Upper lobe of left lung (tissue), 6 donors: ENCODE measurements around the gene IL6ST. TPM values are rescaled to one million over a fixed set of nuclear protein-coding genes. Genes with fewer than 3 reads are reported as not detected.
"Not testable (repeated sequence)": the region's sequence is repeated elsewhere in the genome, so short reads cannot be mapped to it uniquely, and the experiment has no call there.

ENCODE experiments used
- ATAC-seq, 2 donors: fragments of 200-7000 bp; cut with Tn5 transposase; one replicate each; pipeline ENCODE4 v1.9.1; 2022; ENCODE audit warnings: mild to moderate bottlenecking in 2 of 2, moderate library complexity in 2 of 2; ENCODE audit not compliant: low FRiP score in 2 of 2
- DNase-seq, 2 donors: peaks; one replicate each; pipeline ENCODE4 v3.0.0-alpha.2; 2019 to 2020
- H3K27ac ChIP-seq, 4 donors: fragments of 200-600 bp; sonication (generic); one replicate each; pipeline ENCODE4 v1.5.1; 2016 to 2019
- H3K27me3 ChIP-seq, 4 donors: fragments of 200-600 bp; sonication (generic); one replicate each; pipeline ENCODE4 v1.5.1; 2017 to 2019
- H3K36me3 ChIP-seq, 4 donors: fragments of 200-600 bp; sonication (generic); one replicate each; pipeline ENCODE4 v1.5.1; 2016 to 2019
- H3K4me1 ChIP-seq, 4 donors: fragments of 200-600 bp; sonication (generic); one replicate each; pipeline ENCODE4 v1.5.1; 2018 to 2019
- H3K4me3 ChIP-seq, 4 donors: fragments of 200-600 bp; sonication (generic); one replicate each; pipeline ENCODE4 v1.5.1; 2017 to 2019; ENCODE audit warnings: mild to moderate bottlenecking in 2 of 4, moderate library complexity in 1 of 4
- H3K9me3 ChIP-seq, 4 donors: fragments of 200-600 bp; sonication (generic); one replicate each; pipeline ENCODE4 v1.5.1; 2018 to 2019
- CTCF ChIP-seq, 6 experiments: fragments of 450-650 bp in 4 of 6; fragments of 200-600 bp in 2 of 6; sonication (generic) in 2 of 6; IDR thresholded peaks; one replicate each; pipeline ENCODE4 v1.5.1; 2016 to 2019; ENCODE audit warnings: antibody characterized with exemption in 6 of 6
- EP300 ChIP-seq, 4 donors: sonication (generic); formaldehyde crosslinking; IDR thresholded peaks; one replicate each; pipeline ENCODE4 v1.5.1; 2017; ENCODE audit warnings: antibody characterized with exemption in 4 of 4, control low read depth in 2 of 4
- POLR2A ChIP-seq, 4 donors: fragments of 450-650 bp; IDR thresholded peaks; one replicate each; pipeline ENCODE4 v1.5.1; 2016 to 2017; ENCODE audit warnings: antibody characterized with exemption in 4 of 4, mild to moderate bottlenecking in 2 of 4
- POLR2AphosphoS5 ChIP-seq, 2 donors: sonication (generic); formaldehyde crosslinking; IDR thresholded peaks; one replicate each; pipeline ENCODE4 v1.5.1; 2017; ENCODE audit warnings: antibody characterized with exemption in 2 of 2
- WGBS, 2 donors: methylation state at CpG; one replicate each; pipeline ENCODE4 v1.1.5; 2017 to 2018; 5-methylcytosine and 5-hydroxymethylcytosine counted together
- total RNA-seq, 6 donors: library from RNA; depleted of rRNA in 4 of 6; stranded (reverse); fragments of >200 nt in 4 of 6; gene quantifications; one replicate each; pipeline versions ENCODE4 v1.1.0 to v1.2.1, GENCODE V29; 2016 to 2021
- donor health status: DM: no; HTN: no; CAD: no; lungs with moderate emphysema.
- donor health status: DM: no; HTN: yes; CAD: no; lungs with severe emphysema.

Gene IL6ST
- 100 to 1,000 TPM; 177 to 383 (median 300) TPM for total RNA-seq

DNA sequence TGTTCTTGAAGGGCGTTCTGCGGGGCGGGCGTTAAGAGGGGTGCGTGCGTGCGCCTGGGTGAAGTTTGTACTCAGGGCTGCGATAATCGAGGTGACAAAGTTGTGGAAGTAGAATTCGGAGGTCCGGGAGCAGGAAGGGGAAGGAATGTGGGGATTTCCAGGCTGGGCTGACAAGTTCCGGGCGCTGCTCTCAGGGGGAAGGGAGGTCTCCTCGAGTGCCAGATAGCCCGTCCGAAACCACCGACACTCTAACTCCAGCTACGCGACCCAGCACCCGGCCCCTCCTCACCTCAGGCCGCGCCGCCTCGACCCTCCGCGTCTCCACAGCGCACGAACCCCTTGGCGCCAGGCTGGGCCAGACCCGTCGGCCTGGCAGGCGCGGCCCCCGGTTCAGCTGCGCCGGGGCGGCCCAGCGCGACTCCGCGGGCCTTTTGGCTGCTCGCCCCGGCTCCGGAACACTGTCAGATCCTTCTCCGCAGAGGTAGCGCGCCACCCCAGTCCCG lies at the start of gene IL6ST:
Gene IL6ST, minus strand, starts transcription at position 469 of the 503 bp plus-strand sequence. CDS start 18,685 bp downstream, outside the sequence.
- no peaks in the 10 kb centered on the region for H3K36me3 ChIP-seq
- DNase-seq = peak in 1 of 2 donors; percentile 76
- peaks cover 21 to 38% (median 34%) of the 10 kb centered on the region in 4 donors for H3K4me1 ChIP-seq
- H3K9me3 ChIP-seq = no peaks in the 10 kb centered on the region
- no peaks in the 10 kb centered on the region for H3K27me3 ChIP-seq
- peak; percentile 68 to 75 for ATAC-seq
- H3K27ac ChIP-seq = peak within 1 kb of the TSS; percentile 97 to 100 (median 99)
- peak within 1 kb of the TSS; percentile 52 to 85 (median 70) for H3K4me3 ChIP-seq
- TF ChIP-seq POLR2A (IDR thresholded peaks at IDR 0.05) = peak; percentile 87 to 99 (median 94)
- TF ChIP-seq EP300 (IDR thresholded peaks at IDR 0.05) = peak in 3 of 4 donors; percentile 4 to 64 (median 50)
- peak in 2 of 6 experiments; percentile 35 to 55 for TF ChIP-seq CTCF (IDR thresholded peaks at IDR 0.05)
- peak in 1 of 2 donors; percentile 28 for TF ChIP-seq POLR2AphosphoS5 (IDR thresholded peaks at IDR 0.05)
- WGBS, 2 donors = 0 to 1% methylated on average over 26 to 31 of the region's 48 CpGs

DNA sequence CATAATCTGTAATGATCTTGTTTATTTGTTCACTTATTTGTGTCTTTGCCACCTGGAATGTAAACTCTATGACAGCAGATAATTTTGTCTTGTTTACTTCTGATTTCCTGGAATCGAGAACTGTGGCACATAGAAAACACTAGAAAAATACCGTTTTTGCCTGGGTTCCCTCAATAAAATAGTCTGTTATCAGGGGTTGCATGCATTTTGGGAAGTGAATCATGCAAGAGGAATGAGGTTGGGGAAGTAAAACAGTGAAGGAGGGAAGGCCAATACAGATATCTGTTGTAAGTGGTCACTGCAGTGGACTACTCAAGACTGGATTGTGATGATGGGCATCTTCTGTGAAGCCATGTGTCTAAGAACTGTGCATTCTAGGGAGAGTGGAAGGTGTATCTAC lies 45.2 kb upstream of the IL6ST start:
- Histone ChIP-seq H3K4me3 (no peak overlapping the region), H3K27me3 (no peaks in the 10 kb centered on the region), H3K9me3 (no peaks in the 10 kb centered on the region), H3K36me3 (no peaks in the 10 kb centered on the region), H3K27ac (no peak overlapping the region), H3K4me1 (peaks cover 0 to 14% (median 6%) of the 10 kb centered on the region in 4 donors)
- WGBS, 2 donors = 37 to 51% methylated on average over 2 of the region's 2 CpGs
- TF ChIP-seq EP300 (IDR thresholded peaks at IDR 0.05) (no peak), CTCF (IDR thresholded peaks at IDR 0.05) (no peak), POLR2A (IDR thresholded peaks at IDR 0.05) (no peak), POLR2AphosphoS5 (IDR thresholded peaks at IDR 0.05) (no peak)
- ATAC-seq (no peak), DNase-seq (no peak)

- ATAC-seq, H3K27ac ChIP-seq, DNase-seq, H3K9me3 ChIP-seq, H3K36me3 ChIP-seq, H3K4me3 ChIP-seq, H3K27me3 ChIP-seq: not testable (repeated sequence)
- WGBS, 2 donors = 56 to 73% methylated on average over 4 to 5 of the region's 6 CpGs
- peaks cover 0 to 14% (median 4%) of the 10 kb centered on the region in 4 donors for H3K4me1 ChIP-seq
Observed at GRCh38 chr5:56038206-56038605, 43.4 kb upstream of the IL6ST start.

DNA sequence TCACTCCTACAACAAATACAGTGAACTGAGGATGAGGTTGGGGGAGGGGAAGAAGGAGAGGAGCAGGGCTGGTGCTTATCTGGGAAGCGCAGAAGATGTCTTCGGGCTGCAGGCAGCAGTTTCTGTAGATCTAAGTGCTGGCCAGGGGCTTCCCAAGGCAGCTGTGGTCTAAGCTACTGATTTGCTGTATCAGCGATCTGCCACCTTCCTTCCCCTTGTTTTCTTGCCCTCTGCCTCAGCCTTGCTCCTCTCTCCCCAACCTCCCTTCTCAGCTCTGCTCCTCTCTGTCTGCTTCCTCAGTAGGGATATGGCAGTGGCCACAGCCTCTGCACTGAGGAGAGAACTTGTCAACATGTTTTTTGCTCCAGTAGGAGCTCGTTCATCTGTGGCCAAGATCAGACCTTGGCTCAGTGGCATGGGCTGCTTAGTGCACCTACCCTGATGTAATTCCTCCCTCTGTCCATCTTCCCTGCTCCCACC lies 42.8 kb upstream of the IL6ST start:
- peak in 1 of 2 donors; percentile 17 for ATAC-seq
- Histone ChIP-seq H3K4me3 (no peak overlapping the region), H3K4me1 (peaks cover 0 to 14% (median 4%) of the 10 kb centered on the region in 4 donors), H3K36me3 (no peaks in the 10 kb centered on the region), H3K9me3 (no peaks in the 10 kb centered on the region), H3K27ac (no peak overlapping the region), H3K27me3 (no peaks in the 10 kb centered on the region)
- WGBS, 2 donors = 36 to 44% methylated on average over 4 of the region's 4 CpGs
- TF ChIP-seq POLR2A (IDR thresholded peaks at IDR 0.05) = no peak
- TF ChIP-seq CTCF (IDR thresholded peaks at IDR 0.05) = no peak
- TF ChIP-seq POLR2AphosphoS5 (IDR thresholded peaks at IDR 0.05) = no peak
- DNase-seq = no peak

DNA sequence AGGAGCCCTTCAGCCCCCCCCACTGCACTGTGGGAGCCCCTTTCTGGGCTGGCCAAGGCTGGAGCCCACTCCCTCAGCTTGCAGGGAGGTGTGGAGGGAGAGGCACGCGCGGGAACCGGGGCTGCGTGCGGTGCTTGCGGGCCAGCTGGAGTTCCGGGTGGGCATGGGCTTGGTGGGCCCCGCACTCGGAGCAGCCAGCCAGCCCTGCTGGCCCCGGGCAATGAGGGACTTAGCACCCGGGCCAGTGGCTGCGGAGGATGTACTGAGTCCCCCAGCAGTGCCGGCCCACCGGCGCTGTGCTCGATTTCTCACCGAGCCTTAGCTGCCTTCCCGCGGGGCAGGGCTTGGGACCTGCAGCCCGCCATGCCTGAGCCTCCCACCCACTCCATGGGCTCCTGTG lies 40.6 kb upstream of the IL6ST start:
- not testable (repeated sequence) for H3K9me3 ChIP-seq, H3K4me3 ChIP-seq, H3K27ac ChIP-seq, ATAC-seq, H3K27me3 ChIP-seq, H3K36me3 ChIP-seq
- 100% methylated on average over 1 to 4 of the region's 21 CpGs for WGBS, 2 donors
- peaks cover 0 to 14% (median 5%) of the 10 kb centered on the region in 4 donors for H3K4me1 ChIP-seq
- DNase-seq = peak in 1 of 2 donors; percentile 63

- H3K4me1 ChIP-seq, H3K9me3 ChIP-seq, ATAC-seq, H3K27me3 ChIP-seq, H3K27ac ChIP-seq, DNase-seq, H3K36me3 ChIP-seq, H3K4me3 ChIP-seq: not testable (repeated sequence)
- WGBS, 2 donors = 88% methylated on average over 6 to 7 of the region's 7 CpGs
Observed at GRCh38 chr5:56029871-56030630, 35.3 kb upstream of the IL6ST start.
